Mesothelial cell of epicardium (in vitro differentiated cells): ENCODE measurements around the gene TGM2. TPM values are rescaled to one million over a fixed set of nuclear protein-coding genes. Genes with fewer than 3 reads are reported as not detected.

ENCODE experiments used
- DNase-seq, 2 experiments: peaks; one replicate each; pipeline ENCODE4 v3.0.0; 2021; ENCODE audit warnings: low spot score in 2 of 2; ENCODE audit not compliant: unreplicated experiment in 2 of 2
- H3K27ac Mint-ChIP-seq: 2 replicates; pipeline ENCODE4 v1.8.0; 2021; ENCODE audit warnings: mixed read lengths
- H3K27me3 Mint-ChIP-seq: 2 replicates; pipeline ENCODE4 v1.8.0; 2021; ENCODE audit warnings: low read depth, mixed read lengths
- H3K36me3 Mint-ChIP-seq: 2 replicates; pipeline ENCODE4 v1.8.0; 2021; ENCODE audit warnings: mixed read lengths
- H3K4me1 Mint-ChIP-seq: 2 replicates; pipeline ENCODE4 v1.8.0; 2021; ENCODE audit warnings: mixed read lengths
- H3K4me3 Mint-ChIP-seq: 2 replicates; pipeline ENCODE4 v1.8.0; 2021; ENCODE audit warnings: mild to moderate bottlenecking, moderate library complexity, mixed read lengths
- H3K9me3 Mint-ChIP-seq: 2 replicates; pipeline ENCODE4 v1.8.0; 2021; ENCODE audit warnings: mixed read lengths
- total RNA-seq: library from RNA; stranded (reverse); gene quantifications from 3 replicates; pipeline ENCODE4 v1.2.1, GENCODE V29; 2021
- TF ChIP-seq, protein P1 (sequence below): fragments of 200-600 bp; sonication (generic); IDR thresholded peaks from one replicate; pipeline ENCODE4 v1.5.0; 2021; ENCODE audit warnings: antibody characterized with exemption; ENCODE audit not compliant: unreplicated experiment

The TGM2 gene
- total RNA-seq, 1 donor from 2014 or later, result 35.7 TPM

GRCh38 chr20:38172408-38172807, 7.3 kb upstream of the TGM2 start:
- no peaks in the 10 kb centered on the region for H3K27me3 Mint-ChIP-seq
- no peaks in the 10 kb centered on the region for H3K9me3 Mint-ChIP-seq
- H3K27ac Mint-ChIP-seq, result peak overlapping the region; percentile 13
- H3K4me3 Mint-ChIP-seq, result no peak overlapping the region
- H3K4me1 Mint-ChIP-seq, result peaks cover 40% of the 10 kb centered on the region
- TF ChIP-seq, protein P1, sequence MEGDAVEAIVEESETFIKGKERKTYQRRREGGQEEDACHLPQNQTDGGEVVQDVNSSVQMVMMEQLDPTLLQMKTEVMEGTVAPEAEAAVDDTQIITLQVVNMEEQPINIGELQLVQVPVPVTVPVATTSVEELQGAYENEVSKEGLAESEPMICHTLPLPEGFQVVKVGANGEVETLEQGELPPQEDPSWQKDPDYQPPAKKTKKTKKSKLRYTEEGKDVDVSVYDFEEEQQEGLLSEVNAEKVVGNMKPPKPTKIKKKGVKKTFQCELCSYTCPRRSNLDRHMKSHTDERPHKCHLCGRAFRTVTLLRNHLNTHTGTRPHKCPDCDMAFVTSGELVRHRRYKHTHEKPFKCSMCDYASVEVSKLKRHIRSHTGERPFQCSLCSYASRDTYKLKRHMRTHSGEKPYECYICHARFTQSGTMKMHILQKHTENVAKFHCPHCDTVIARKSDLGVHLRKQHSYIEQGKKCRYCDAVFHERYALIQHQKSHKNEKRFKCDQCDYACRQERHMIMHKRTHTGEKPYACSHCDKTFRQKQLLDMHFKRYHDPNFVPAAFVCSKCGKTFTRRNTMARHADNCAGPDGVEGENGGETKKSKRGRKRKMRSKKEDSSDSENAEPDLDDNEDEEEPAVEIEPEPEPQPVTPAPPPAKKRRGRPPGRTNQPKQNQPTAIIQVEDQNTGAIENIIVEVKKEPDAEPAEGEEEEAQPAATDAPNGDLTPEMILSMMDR, result no peak
- no peak for DNase-seq
- no peaks in the 10 kb centered on the region for H3K36me3 Mint-ChIP-seq

DNA sequence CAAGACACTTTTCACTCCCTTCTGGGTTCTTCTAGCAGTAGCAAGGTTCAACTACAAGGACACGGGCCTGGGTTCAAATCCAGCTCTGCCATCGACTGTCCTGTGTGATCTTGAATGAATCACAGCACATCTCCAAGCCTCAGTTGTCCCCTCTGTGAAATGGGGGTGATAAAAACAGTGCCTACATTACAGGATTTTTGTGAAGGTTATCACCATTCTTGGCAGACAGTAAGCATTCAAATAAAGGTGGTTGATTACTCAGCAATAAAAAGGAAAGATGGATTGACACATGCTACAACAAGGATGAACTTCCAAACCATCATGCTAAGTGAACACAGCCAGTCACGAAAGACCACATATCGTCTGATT, 6.6 kb upstream of the TGM2 start:
- no peak overlapping the region for H3K27ac Mint-ChIP-seq

GRCh38 chr20:38170826-38171674, 6.0 kb upstream of the TGM2 start:
- H3K27ac Mint-ChIP-seq, result peak overlapping the region; percentile 89
- H3K36me3 Mint-ChIP-seq, result no peaks in the 10 kb centered on the region
- DNase-seq, result no peak
- TF ChIP-seq, protein P1, result no peak
- no peaks in the 10 kb centered on the region for H3K27me3 Mint-ChIP-seq
- peaks cover 49% of the 10 kb centered on the region for H3K4me1 Mint-ChIP-seq
- H3K9me3 Mint-ChIP-seq, result no peaks in the 10 kb centered on the region
- no peak overlapping the region for H3K4me3 Mint-ChIP-seq

More for the DNA sequence above, 6.6 kb upstream of the TGM2 start:
- Mint-ChIP-seq H3K4me3 (no peak overlapping the region), H3K9me3 (no peaks in the 10 kb centered on the region), H3K36me3 (no peaks in the 10 kb centered on the region), H3K27me3 (no peaks in the 10 kb centered on the region), H3K4me1 (peaks cover 43% of the 10 kb centered on the region)
- TF ChIP-seq, protein P1, result no peak
- no peak for DNase-seq

DNA sequence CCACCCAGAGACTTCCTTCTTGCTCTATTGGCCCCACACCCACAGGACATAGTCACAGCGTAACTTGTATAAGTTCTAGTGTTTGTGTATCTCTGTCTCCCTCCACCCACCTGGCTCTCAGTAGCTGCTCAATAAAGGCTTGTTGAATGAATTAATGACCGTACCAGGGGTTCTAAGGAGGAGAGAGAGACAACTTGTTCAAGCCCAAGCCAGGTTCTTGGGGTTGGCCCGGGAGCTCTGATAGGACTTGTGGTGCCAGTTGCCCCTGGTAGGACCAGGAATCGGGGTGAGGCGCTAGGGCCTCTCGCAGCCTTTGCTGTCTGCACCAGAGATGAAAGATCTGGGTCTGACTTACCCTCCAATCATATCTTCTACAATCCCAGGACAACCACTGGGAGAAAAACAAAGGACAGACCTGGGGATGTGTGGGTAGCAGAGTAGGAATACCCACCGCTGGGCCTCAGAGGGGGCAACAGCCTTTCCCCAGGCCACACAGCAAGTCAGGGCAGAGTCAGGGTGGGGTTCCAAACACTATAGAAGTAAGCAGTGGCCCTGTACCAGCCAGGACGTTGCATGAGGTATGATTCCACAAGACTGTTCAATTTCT, 5.3 kb upstream of the TGM2 start:
- H3K4me3 Mint-ChIP-seq, result no peak overlapping the region
- no peak for DNase-seq
- peaks cover 52% of the 10 kb centered on the region for H3K4me1 Mint-ChIP-seq
- peak overlapping the region; percentile 89 for H3K27ac Mint-ChIP-seq
- no peaks in the 10 kb centered on the region for H3K27me3 Mint-ChIP-seq
- no peaks in the 10 kb centered on the region for H3K36me3 Mint-ChIP-seq
- TF ChIP-seq, protein P1, result no peak
- H3K9me3 Mint-ChIP-seq, result no peaks in the 10 kb centered on the region

- Mint-ChIP-seq H3K27me3 (no peaks in the 10 kb centered on the region), H3K4me3 (no peak overlapping the region), H3K9me3 (no peaks in the 10 kb centered on the region), H3K27ac (no peak overlapping the region), H3K4me1 (peaks cover 47% of the 10 kb centered on the region), H3K36me3 (no peaks in the 10 kb centered on the region)
- no peak for DNase-seq
- TF ChIP-seq, protein P1, result no peak
Observed at GRCh38 chr20:38169636-38170193, 4.6 kb upstream of the TGM2 start.
